GM12801 (cell line): ENCODE results near the gene SAA2.

Experiments used
- TF ChIP-seq, protein P1 (sequence below): IDR thresholded peaks from one replicate; pipeline ENCODE4 v1.5.1; 2011; ENCODE audit warnings: control low read depth; ENCODE audit not compliant: insufficient read length; ENCODE audit errors: extremely low read depth

SAA2 gene

DNA sequence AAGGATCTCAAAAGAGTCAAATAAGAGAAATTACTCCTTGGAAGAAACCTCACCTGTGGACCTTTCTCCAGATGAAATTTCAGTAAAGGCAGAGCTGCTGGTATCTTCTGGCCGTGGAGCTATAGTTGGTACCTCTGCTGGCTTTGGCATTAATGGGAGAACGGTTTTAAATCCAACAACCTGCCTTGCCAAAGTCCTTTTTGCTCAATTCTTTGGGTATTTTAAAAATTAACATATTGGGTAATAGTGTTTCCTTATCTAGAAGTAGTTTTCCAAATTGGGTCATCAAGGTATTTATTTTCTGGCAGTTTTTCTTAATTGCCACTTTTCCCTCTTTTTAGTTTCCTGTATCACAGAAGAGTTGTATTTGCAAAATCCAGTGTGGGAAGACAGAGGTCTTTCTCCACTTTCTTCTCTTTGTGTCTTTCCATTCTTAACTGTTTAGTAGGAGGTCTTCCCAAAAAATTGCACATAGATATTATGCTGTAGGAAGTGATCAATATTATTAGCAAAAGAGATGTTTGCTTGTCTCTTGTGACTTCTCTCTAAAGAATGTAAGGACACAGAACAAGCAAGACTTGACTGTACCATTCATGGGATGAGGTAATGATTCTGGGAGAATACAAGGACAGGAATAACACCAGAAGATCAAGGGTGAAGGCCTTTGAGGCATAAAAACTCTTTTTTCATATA lies 11.7 kb downstream of the SAA2 start, which contains the start of gene SAA4:
TSS of gene SAA4 (minus strand) at position 139 of the 693 bp plus-strand sequence. CDS start 876 bp downstream, outside the sequence.
- TF ChIP-seq, protein P1, sequence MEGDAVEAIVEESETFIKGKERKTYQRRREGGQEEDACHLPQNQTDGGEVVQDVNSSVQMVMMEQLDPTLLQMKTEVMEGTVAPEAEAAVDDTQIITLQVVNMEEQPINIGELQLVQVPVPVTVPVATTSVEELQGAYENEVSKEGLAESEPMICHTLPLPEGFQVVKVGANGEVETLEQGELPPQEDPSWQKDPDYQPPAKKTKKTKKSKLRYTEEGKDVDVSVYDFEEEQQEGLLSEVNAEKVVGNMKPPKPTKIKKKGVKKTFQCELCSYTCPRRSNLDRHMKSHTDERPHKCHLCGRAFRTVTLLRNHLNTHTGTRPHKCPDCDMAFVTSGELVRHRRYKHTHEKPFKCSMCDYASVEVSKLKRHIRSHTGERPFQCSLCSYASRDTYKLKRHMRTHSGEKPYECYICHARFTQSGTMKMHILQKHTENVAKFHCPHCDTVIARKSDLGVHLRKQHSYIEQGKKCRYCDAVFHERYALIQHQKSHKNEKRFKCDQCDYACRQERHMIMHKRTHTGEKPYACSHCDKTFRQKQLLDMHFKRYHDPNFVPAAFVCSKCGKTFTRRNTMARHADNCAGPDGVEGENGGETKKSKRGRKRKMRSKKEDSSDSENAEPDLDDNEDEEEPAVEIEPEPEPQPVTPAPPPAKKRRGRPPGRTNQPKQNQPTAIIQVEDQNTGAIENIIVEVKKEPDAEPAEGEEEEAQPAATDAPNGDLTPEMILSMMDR = no peak

DNA sequence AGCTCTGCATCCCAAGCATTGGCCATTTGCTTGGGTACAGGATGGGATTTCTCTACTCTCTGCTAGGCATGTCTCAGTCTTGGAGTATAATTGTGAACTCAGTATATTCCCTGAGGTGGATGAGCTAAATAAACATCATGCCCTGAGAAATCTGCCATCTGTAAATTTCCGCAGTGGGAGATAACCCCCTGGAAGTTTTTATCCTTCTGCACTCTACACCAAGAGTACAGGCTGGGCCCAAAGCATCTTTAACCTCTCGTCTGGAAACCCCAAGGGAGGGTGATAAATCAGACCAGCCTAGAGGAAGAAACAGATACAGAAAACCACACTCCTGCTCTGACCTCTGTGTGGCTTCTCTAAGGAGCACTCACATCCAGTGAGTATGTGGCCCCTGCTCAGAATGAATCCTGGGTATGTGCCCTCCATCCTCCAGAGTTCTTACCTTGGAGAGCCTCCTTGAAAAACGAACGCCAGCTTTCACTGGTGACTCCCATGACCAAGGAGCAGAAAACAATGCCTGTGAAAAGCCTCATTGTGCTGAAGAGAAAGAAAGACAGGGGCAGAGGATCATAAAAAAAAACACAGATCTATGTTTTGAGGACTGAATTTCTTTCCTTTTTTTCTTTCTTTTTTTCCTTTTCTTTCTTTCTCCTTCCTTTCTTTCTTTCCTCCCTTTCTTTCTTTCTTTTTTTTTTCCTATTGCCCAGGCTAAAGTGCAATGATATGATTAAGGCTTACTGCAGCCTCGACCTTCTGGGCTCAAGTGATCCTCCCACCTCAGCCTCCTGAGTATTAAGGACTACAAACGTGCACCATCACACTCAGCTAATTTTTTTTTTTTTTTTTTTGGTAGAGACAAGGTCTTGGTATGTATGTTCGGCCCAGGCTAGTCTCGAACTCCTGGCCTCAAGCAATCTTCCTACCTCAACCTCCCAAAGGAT lies 12.8 kb downstream of the SAA2 start:
- TF ChIP-seq, protein P1 = no peak

DNA sequence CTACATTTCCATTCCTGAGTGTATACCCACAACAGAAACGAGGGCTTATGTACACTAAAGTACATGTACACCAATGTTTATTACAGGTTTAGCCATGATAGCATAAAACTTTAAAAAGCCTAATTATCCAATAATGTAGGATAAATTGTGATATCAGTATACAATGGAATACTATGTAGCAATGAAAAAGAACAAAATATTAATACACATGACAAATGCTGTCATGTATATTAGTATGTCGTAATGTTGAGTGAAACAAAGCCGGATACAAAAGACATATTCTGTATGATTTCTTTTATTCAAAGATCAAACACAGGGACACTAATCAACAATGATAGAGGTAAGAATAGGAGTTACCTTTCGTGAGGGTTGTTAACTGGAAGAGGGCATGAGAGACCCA lies 14.6 kb downstream of the SAA2 start:
- TF ChIP-seq, protein P1 = no peak

DNA sequence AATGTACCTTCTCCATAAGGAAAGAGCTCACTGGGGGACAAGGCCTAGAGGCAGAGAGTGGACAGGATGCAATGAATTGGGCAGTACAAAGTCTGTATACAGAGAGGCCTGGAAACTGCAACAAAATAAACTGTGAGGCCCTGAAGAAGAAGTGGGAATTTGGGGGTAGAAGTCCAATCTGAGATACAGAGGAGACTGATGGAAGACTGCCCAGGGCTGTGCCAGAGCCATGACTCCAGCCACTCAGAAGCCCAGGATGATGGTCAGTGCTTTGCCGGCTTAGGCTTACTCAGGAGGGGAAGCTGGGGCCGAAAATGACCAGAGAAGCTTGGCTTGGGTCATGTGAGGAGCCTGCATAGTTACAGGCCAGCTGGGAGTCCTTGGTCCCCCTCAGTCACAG lies 17.6 kb downstream of the SAA2 start:
- TF ChIP-seq, protein P1 = no peak

DNA sequence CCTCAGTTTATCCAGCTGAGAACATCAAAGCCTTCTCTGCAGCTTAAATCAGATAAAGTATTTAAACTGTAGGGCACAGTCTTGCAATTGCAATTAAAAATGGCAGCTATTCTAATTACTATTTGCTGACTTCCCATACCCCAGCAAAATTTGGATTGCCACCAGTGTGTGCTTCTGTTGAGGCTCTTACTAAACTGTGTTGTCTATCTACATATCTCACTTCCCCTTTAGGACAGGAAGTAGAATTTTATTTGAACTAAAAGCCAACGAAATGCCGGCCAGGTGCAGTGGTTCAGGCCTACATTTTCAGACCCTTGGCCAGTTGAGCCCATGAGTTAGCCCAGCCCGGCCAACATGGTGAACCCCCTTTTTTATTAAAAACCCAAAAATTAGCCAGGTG lies 19.0 kb downstream of the SAA2 start:
- TF ChIP-seq, protein P1 = no peak

DNA sequence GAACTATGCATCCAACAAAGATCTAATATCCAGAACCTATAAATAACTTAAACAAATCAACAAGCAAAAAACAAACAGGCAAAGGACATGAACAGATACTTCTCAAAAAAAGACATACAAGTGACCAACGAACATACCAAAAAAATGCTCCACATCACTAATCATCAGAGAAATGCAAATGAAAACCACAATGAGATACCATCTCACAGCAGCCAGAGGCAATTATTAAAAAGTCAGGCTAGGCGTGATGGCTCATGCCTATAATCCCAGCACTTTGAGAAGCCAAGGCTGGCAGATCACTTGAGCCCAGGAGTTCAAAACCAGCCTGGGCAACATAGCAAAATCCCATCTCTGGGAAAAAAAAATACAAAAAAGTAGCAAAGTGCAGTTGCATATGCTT lies 22.6 kb downstream of the SAA2 start:
- TF ChIP-seq, protein P1 = no peak

DNA sequence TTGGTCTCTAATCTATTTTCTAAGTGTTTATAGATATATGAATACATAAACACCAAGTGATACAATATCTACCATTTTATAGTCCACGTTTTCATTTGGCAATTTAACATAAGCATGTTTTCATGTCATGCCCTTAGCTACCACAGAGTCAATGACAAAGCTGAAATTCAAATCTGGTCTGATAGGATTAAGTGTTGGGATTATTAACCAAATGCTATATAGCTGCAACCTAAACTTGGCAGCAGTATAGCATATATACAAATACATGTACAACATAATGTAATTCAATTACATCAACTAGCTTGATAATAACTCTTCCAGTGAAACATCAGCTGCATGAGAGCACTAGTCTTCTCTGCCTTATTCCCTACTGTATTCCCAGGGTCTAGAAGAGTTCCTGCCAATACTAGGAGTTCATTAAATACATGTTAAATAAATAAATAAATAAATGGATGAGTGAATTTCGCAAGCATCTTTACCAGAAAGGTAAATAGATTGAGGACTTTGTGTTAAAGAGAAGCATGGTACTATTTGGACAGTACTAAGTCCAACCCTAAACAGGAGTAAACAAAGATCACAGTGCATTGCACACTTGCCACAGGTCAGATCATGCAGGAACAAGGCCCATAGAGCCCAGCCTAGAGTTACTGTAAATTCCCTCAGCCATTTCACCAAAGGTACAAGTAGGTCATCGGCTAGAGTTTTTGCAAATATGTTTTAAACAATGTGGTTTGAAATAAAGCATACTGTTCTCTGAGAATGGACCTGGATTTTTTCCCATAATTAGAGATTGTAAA lies 24.7 kb downstream of the SAA2 start:
- TF ChIP-seq, protein P1 = no peak
